Neural cell (in vitro differentiated cells): ENCODE measurements around the gene LRMDA. TPM values are rescaled to one million over a fixed set of nuclear protein-coding genes. Genes with fewer than 3 reads are reported as not detected.

ENCODE experiments used
- H2AFZ ChIP-seq: fragments of 200-600, 300-800 bp; sonication (generic), shearing (Covaris generic); 2 replicates; pipeline ENCODE4 v1.6.0; 2014; ENCODE audit warnings: low read depth, mild to moderate bottlenecking, antibody characterized with exemption, low read length, moderate library complexity
- H3F3A ChIP-seq: fragments of 200-600 bp; shearing (Covaris generic); 2 replicates; pipeline ENCODE4 v1.6.1; 2016; ENCODE audit warnings: mild to moderate bottlenecking, moderate library complexity, mixed read lengths, antibody characterized with exemption, low read length; ENCODE audit not compliant: insufficient read depth, poor library complexity, severe bottlenecking
- H3K27ac ChIP-seq: fragments of 200-600, 300-800 bp; sonication (generic), shearing (Covaris generic); 2 replicates; pipeline ENCODE4 v1.5.1; 2014; ENCODE audit warnings: mild to moderate bottlenecking, low read length, moderate library complexity
- H3K27me3 ChIP-seq: fragments of 300-800, 200-600 bp; sonication (generic), shearing (Covaris generic); 2 replicates; pipeline ENCODE4 v1.6.0; 2014; ENCODE audit warnings: mild to moderate bottlenecking, low read depth, low read length, moderate library complexity; ENCODE audit not compliant: insufficient read depth
- H3K36me3 ChIP-seq: fragments of 300-800, 200-600 bp; sonication (generic), shearing (Covaris generic); 2 replicates; pipeline ENCODE4 v1.5.1; 2014; ENCODE audit warnings: mild to moderate bottlenecking, antibody characterized with exemption, low read length, moderate library complexity; ENCODE audit not compliant: insufficient read depth
- H3K4me2 ChIP-seq: fragments of 300-800, 200-600 bp; sonication (generic), shearing (Covaris generic); 2 replicates; pipeline ENCODE4 v1.6.0; 2014; ENCODE audit warnings: mild to moderate bottlenecking, low read length
- H3K4me3 ChIP-seq: fragments of 300-800, 200-600 bp; sonication (generic), shearing (Covaris generic); 2 replicates; pipeline ENCODE4 v1.5.1; 2014; ENCODE audit warnings: mild to moderate bottlenecking, low read length, moderate library complexity
- H3K79me2 ChIP-seq: fragments of 200-600 bp; shearing (Covaris generic); replicated peaks from 2 replicates; pipeline ENCODE4 v1.6.0; 2014; ENCODE audit warnings: mild to moderate bottlenecking, low read length, moderate library complexity; ENCODE audit not compliant: insufficient read depth
- H3K9ac ChIP-seq: fragments of 300-800, 200-600 bp; sonication (generic), shearing (Covaris generic); 2 replicates; pipeline ENCODE4 v1.6.1; 2016; ENCODE audit warnings: mild to moderate bottlenecking, low read length, mixed read lengths
- H3K9me2 ChIP-seq: fragments of 200-600 bp; shearing (Covaris generic); 2 replicates; pipeline ENCODE4 v1.6.1; 2016; ENCODE audit warnings: mild to moderate bottlenecking, low read length, mixed read lengths; ENCODE audit not compliant: insufficient read depth
- H3K9me3 ChIP-seq: fragments of 200-600, 300-800 bp; sonication (generic), shearing (Covaris generic); 2 replicates; pipeline ENCODE4 v1.6.1; 2016; ENCODE audit warnings: mild to moderate bottlenecking, mixed run types, low read length, moderate library complexity, mixed read lengths
- H4K20me1 ChIP-seq: fragments of 200-600 bp; shearing (Covaris generic); 2 replicates; pipeline ENCODE4 v1.6.1; 2016; ENCODE audit warnings: mild to moderate bottlenecking, mixed run types; ENCODE audit not compliant: insufficient read depth
- CTCF ChIP-seq: fragments of 450-650 bp; IDR thresholded peaks from 2 replicates; pipeline ENCODE4 v1.5.1; 2014; ENCODE audit warnings: antibody characterized with exemption, mild to moderate bottlenecking, moderate library complexity; ENCODE audit not compliant: poor library complexity, severe bottlenecking
- EP300 ChIP-seq: fragments of 450-650 bp; conservative IDR thresholded peaks from 2 replicates; pipeline ENCODE4 v1.6.1; 2014; ENCODE audit warnings: antibody characterized with exemption, mild to moderate bottlenecking, moderate library complexity; ENCODE audit not compliant: poor library complexity, severe bottlenecking
- EZH2 ChIP-seq: fragments of 200-600, 300-800 bp; shearing (Covaris generic), sonication (generic); IDR thresholded peaks from 2 replicates; pipeline ENCODE4 v1.6.1; 2014; ENCODE audit warnings: antibody characterized with exemption, low read length, borderline replicate concordance, mild to moderate bottlenecking; ENCODE audit not compliant: insufficient read depth, poor library complexity, severe bottlenecking
- MXI1 ChIP-seq: fragments of 450-650 bp; conservative IDR thresholded peaks from 2 replicates; pipeline ENCODE4 v1.6.1; 2014; ENCODE audit warnings: antibody characterized with exemption, mild to moderate bottlenecking; ENCODE audit not compliant: poor library complexity, severe bottlenecking
- POLR2AphosphoS5 ChIP-seq: IDR thresholded peaks from 2 replicates; pipeline ENCODE4 v1.6.1; 2012
- RAD21 ChIP-seq: fragments of 450-650 bp; conservative IDR thresholded peaks from 2 replicates; pipeline ENCODE4 v1.6.1; 2014; ENCODE audit warnings: antibody characterized with exemption, mild to moderate bottlenecking, moderate library complexity
- REST ChIP-seq: IDR thresholded peaks from 2 replicates; pipeline ENCODE4 v1.6.1; 2012; ENCODE audit warnings: borderline replicate concordance
- SMC3 ChIP-seq: fragments of 450-650 bp; conservative IDR thresholded peaks from 2 replicates; pipeline ENCODE4 v1.6.1; 2014; ENCODE audit warnings: antibody characterized with exemption, mild to moderate bottlenecking, moderate library complexity; ENCODE audit not compliant: poor library complexity
- TAF1 ChIP-seq: IDR thresholded peaks from 2 replicates; pipeline ENCODE4 v1.6.1; 2012; ENCODE audit warnings: low read depth
- polyA plus RNA-seq: library from polyadenylated mRNA; depleted of rRNA; stranded (reverse); fragments of >200 nt; gene quantifications from 2 replicates; pipeline ENCODE4 v1.2.3, GENCODE V29; 2014

Gene LRMDA
- polyA plus RNA-seq, 1 donor from 2014 or later = 5.6 TPM

GRCh38 chr10:76309741-76310587 lies 878.5 kb downstream of the LRMDA start:
- Histone ChIP-seq H3K79me2 (no peaks in the 10 kb centered on the region), H2AFZ (no peak overlapping the region), H3K9ac (no peak overlapping the region), H3F3A (no peaks in the 10 kb centered on the region), H3K9me2 (no peaks in the 10 kb centered on the region), H3K9me3 (no peaks in the 10 kb centered on the region), H3K27ac (no peak overlapping the region), H3K4me3 (no peak overlapping the region), H3K27me3 (peaks cover 5% of the 10 kb centered on the region), H4K20me1 (no peaks in the 10 kb centered on the region), H3K4me2 (no peak overlapping the region), H3K36me3 (no peaks in the 10 kb centered on the region)
- TF ChIP-seq TAF1 (no peak), SMC3 (no peak), POLR2AphosphoS5 (no peak)

GRCh38 chr10:76310588-76311080 lies 879.2 kb downstream of the LRMDA start:
- no peaks in the 10 kb centered on the region for H4K20me1 ChIP-seq
- no peaks in the 10 kb centered on the region for H3K9me2 ChIP-seq
- no peak overlapping the region for H3K4me3 ChIP-seq
- no peak overlapping the region for H3K4me2 ChIP-seq
- no peak overlapping the region for H2AFZ ChIP-seq
- no peak overlapping the region for H3K9ac ChIP-seq
- H3K79me2 ChIP-seq = no peaks in the 10 kb centered on the region
- peaks cover under 1% of the 10 kb centered on the region for H3K27me3 ChIP-seq
- TF ChIP-seq POLR2AphosphoS5 (no peak), REST (no peak), TAF1 (no peak), RAD21 (no peak), SMC3 (no peak), MXI1 (no peak), CTCF (no peak), EZH2 (no peak), EP300 (no peak)
- H3K27ac ChIP-seq = no peak overlapping the region
- no peaks in the 10 kb centered on the region for H3K9me3 ChIP-seq
- H3F3A ChIP-seq = no peaks in the 10 kb centered on the region
- H3K36me3 ChIP-seq = no peaks in the 10 kb centered on the region
